Measurements from ENCODE around the gene CYB561D1.

Gene CYB561D1

GRCh38 chr1:109531826-109532364 is 38.0 kb downstream of the CYB561D1 start:
- no peak for DNase-seq

DNA sequence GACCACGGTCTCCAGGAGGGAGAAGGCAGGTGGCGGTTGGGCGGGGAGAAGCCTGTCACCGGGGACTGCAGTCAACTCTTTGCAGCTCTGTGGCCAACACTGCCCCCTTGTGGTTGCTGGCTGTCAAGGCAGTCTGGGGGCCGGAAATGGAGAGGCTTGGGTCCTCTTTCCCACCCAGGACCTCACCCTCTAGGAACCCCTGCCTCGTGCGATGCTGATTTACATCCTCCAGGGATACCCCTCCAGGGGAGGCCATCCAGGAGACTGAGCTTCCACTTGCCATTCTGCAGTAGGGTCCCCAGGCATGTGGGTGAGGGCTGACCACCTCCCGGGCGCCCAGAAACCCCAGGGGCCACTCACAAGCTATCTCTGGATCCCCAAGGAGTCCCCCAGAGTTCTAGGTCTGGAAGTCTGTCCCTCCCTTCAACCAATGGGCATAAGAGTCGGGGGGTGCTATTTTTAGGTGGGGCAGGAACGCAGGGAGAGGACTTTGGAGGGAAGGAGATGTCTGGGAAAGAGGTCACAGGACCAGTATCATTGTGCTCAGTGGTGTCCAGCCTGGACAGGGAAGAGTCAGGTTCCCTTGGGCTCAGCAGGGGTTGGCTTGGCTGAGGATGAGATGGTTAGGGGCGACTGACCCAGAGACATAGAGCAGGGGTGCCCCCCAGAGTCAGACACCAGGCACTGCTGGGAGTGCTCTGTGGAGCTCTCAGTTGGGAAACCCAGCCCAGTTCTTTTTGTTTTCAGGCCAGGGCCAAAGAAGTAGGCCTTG is 38.7 kb downstream of the CYB561D1 start:
- DNase-seq: peak; percentile 68

DNA sequence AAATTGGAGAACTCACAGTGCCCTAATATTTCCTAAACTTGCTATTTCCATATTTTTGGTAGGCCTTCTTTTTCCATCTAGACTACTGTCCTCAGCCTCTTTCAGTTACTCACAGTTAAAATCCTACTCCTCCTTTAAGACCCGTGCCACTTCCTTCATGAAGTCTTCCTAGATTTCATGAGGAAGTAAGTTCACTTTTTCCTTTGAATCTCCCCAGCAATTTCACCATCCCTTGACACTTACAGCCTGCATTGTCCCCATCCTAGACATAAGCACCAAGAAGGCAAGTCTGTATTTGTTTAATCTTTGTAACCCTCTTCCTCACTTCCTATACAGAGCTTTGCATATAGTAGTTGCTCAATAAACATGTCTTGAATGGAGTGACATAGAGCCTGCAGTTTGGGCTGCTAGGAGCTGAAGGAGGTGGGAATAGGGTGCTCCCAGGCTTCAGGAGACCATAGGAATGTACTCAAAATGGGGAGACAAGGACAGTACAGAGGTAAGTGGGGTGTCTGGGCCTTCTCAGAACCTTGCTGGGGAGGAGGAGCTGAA is 40.5 kb downstream of the CYB561D1 start:
- no peak for DNase-seq

GRCh38 chr1:109535481-109535880 is 41.6 kb downstream of the CYB561D1 start:
- no peak for DNase-seq

GRCh38 chr1:109535971-109536491 is 42.1 kb downstream of the CYB561D1 start:
- DNase-seq: peak; percentile 42

DNA sequence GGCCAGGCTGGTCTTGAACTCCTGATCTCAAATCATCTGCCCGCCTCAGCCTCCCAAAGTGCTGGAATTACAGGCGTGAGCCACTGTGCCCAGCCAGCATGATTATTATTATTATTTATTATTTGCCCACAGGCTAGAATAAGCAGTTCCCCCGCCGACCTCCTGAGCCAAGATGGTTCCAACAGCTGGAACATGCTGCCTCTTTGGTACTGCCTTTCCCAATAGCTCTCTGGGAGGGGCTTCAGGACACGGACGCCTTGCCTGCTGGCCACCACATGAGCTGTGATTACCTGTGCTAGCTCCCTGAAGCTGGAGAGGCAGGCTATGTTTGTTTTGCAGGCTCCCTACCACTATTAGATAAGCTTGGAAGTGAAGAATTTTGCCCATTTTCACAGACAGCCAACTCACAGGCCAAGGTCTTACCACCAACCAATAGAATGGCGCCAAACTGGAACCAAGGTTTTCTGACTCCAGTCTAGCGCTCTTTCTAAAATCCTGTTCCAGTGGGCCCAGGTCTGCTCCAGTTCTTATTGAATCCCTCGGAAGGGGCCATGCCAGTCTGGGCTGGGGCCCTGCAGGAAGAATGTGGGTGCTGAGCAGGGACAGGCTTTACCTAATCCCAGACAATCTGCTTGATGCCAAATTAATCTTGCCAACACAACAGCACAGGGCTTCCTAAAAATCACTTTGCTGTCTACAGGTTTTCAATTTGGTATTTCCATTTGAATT is 43.7 kb downstream of the CYB561D1 start:
- DNase-seq: no peak

GRCh38 chr1:109538827-109539555 is 45.1 kb downstream of the CYB561D1 start:
- no peak for DNase-seq

GRCh38 chr1:109539676-109540075 is 45.8 kb downstream of the CYB561D1 start, which contains the start of gene GPR61:
Gene GPR61 (plus strand): TSS chr1:109539872. CDS start chr1:109543023, 3,151 bp downstream.
- DNase-seq: no peak

GRCh38 chr1:109541102-109541501 is 47.2 kb downstream of the CYB561D1 start:
- no peak for DNase-seq

- DNase-seq: no peak
Measured at GRCh38 chr1:109542657-109543056, 48.8 kb downstream of the CYB561D1 start.

- no peak for DNase-seq
Measured at GRCh38 chr1:109543283-109543987, 49.5 kb downstream of the CYB561D1 start.

DNA sequence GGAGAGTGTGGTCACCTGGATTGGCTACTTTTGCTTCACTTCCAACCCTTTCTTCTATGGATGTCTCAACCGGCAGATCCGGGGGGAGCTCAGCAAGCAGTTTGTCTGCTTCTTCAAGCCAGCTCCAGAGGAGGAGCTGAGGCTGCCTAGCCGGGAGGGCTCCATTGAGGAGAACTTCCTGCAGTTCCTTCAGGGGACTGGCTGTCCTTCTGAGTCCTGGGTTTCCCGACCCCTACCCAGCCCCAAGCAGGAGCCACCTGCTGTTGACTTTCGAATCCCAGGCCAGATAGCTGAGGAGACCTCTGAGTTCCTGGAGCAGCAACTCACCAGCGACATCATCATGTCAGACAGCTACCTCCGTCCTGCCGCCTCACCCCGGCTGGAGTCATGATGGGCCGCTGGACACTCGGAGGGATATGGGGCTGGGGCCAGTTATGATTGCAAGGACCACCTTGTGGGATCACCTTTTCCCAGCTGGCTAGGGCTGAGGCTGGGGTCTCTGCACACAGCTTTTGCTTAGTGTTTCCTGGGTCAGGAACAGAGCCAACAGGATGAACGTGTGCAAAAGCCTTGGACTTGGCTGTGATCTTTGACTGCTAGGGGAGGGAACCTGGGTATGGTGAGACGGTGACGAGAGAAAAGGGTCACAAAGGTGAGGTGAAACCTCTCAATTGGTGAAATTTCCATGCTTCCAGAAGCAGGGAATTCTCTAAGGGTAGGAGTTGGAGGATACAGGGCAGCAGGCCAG is 50.3 kb downstream of the CYB561D1 start:
- DNase-seq: no peak

DNA sequence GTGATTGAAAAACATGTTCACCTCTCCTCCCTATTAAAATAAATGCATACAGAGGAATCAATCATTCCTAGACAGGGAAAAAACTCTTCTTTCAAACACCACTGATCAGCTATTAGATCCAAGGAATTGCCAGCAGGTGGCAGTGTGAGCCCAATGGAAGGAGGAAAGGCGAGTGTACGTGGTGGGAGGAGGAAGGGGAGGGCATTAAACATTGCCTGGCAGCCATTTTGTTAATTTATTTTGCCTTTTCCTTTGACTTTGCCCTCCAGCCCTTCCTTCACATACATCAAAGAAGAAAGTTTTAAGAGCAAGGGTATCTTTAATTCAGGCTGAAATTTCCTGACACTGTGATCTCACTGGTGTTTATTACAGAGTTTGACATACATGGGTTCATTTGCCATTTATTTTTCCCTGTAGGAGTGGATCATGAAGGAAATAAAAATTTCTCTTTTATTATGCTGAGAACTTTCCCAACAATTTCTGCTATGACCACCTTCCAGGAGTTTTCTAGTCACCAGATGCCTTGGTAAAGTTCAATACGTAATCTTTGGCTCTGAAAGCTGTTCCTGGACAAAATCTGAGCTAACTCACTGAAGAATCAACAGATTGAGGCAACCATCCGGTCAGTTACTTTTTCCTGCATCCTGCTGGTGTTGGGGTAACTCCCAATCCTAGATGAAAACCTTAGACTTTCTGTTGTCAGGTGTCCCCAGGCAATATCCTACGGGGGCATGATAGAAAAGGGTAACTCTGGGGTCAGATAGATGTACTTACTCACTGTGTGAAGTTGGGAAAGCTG is 52.6 kb downstream of the CYB561D1 start:
- DNase-seq: peak; percentile 89

- DNase-seq: peak; percentile 14
Measured at GRCh38 chr1:109547463-109548320, 53.8 kb downstream of the CYB561D1 start.

DNA sequence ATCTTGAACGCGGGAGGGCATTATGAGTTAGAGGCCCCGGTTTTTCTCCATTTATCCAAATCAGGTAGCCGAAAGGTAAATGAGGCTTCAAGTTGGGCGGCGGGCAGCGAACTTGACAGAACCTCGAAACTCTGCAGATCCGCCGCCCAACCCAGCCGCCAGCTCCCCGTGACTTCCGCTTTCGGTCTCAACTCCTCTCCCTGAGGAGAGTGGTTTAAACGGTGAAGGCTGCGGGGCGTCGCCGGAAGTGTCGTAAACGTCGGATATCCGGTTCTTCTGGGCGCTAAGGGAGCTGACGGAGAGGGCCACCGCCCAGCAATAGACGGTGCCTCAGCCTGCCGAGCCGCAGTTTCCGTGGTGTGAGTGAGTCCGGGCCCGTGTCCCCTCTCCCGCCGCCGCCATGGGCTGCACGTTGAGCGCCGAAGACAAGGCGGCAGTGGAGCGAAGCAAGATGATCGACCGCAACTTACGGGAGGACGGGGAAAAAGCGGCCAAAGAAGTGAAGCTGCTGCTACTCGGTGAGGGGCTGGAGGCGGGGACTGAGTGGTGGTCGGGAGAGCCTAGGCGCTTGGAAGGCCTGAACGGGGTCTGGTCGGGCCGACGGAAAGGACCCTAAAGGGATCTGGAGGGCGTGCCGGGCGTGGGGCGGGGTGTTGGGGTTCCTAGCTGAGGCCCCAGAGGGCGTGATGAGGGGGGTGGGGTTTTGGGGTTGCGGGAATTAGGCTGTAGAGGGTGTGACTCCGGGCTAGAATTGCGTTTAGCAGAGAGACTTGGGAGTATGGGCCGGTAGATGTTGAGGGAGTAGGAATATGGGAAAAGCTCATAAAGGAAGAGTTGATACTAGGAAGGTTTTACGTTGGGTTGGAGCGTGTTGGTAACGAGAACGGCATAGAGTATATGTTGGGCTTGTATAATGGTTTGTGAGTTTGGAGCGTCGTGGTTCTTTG is 54.7 kb downstream of the CYB561D1 start, which contains the start of gene GNAI3:
Gene GNAI3 (plus strand): TSS at position 295 of the 947 bp plus-strand sequence. CDS start 106 bp downstream, at position 401.
- DNase-seq: peak; percentile 93
